NCI-H82 treated with DMSO at 0.1 percent for 48 hours (cell line): ENCODE measurements around the gene CIAO3.
A peak's percentile ranks its signal among the peaks of the same experiment; 100 is the strongest.

Source experiments
- DNase-seq: peaks from one replicate; lab custom pipeline; 2025; ENCODE audit not compliant: unreplicated experiment; lab: John Stamatoyannopoulos, UW

Gene CIAO3

DNA sequence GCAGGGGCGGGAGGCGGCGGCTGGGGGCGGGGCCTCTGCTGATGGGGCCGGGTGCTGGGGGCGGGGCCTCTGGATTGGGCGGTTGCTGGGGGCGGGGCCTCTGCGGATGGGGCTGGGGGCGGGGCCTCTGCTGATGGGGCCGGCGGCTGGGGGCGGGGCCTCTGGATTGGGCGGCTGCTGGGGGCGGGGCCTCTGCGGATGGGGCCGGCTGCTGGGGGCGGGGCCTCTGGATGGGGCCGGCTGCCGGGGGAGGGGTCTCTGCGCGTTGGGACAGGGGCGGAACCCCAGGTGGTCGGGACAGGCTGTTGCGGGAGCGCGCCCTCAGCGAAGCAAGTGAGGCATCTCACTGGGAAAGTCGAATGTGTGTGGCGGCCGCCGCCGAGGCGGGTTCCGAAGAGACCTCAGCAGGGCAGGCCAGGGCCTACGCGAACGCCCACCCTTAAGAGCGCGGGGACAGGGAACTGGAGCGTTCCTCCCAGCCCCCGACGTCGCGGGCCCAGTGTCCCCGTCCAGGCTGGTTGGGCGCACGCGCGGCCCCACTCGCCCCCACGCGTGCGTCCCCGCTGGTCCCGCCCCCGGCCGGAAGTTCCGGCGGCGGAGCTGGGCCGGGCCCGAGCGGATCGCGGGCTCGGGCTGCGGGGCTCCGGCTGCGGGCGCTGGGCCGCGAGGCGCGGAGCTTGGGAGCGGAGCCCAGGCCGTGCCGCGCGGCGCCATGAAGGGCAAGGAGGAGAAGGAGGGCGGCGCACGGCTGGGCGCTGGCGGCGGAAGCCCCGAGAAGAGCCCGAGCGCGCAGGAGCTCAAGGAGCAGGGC is 60.8 kb downstream of the CIAO3 start, which contains the start of gene STUB1:
STUB1 (plus strand) TSS at position 597 of the 811 bp plus-strand sequence; CDS start at position 713, 116 bp downstream.
- DNase-seq: peak; percentile 78
